PFSK-1 (cell line): Measurements from ENCODE around the gene NMRAL1.

ENCODE experiments used
- FOXP2 ChIP-seq: optimal IDR thresholded peaks from 2 replicates; pipeline ENCODE3; 2011; ENCODE audit warnings: borderline replicate concordance, control low read depth, inconsistent platforms; ENCODE audit not compliant: insufficient read depth; ENCODE audit errors: extremely low read length, extremely low read depth
- POLR2AphosphoS5 ChIP-seq: IDR thresholded peaks from 2 replicates; pipeline ENCODE4 v1.6.1; 2012; ENCODE audit warnings: low read depth, mild to moderate bottlenecking, control low read depth, low read length, moderate library complexity
- REST ChIP-seq, 2 experiments: IDR thresholded peaks; 2 replicates each; pipeline versions ENCODE4 v1.6.1 to v1.8.0; 2011 to 2012; ENCODE audit warnings: low read depth in 2 of 2, low read length in 2 of 2, control low read depth in 1 of 2, inconsistent platforms in 1 of 2, mild to moderate bottlenecking in 1 of 2, moderate library complexity in 1 of 2; ENCODE audit not compliant: insufficient read depth in 1 of 2
- SIN3A ChIP-seq: IDR thresholded peaks from 2 replicates; pipeline ENCODE4 v1.6.1; 2012; ENCODE audit warnings: mild to moderate bottlenecking, low read length, moderate library complexity, borderline replicate concordance; ENCODE audit not compliant: insufficient read depth
- TAF1 ChIP-seq: IDR thresholded peaks from 2 replicates; pipeline ENCODE4 v1.6.1; 2012; ENCODE audit warnings: low read length, control low read depth, borderline replicate concordance; ENCODE audit not compliant: insufficient read depth

NMRAL1 gene

GRCh38 chr16:4486126-4486893 lies 11.9 kb upstream of the NMRAL1 start:
- TF ChIP-seq FOXP2 (no peak), POLR2AphosphoS5 (no peak), REST (IDR thresholded peaks at IDR 0.05; ENCODE audit: insufficient read depth in 1 of 2, low read depth in 2 of 2, low read length in 2 of 2) (no peak), TAF1 (no peak), SIN3A (no peak)

GRCh38 chr16:4481963-4482362 lies 7.5 kb upstream of the NMRAL1 start:
- TF ChIP-seq SIN3A (no peak), FOXP2 (no peak), TAF1 (no peak), POLR2AphosphoS5 (no peak), REST (IDR thresholded peaks at IDR 0.05; ENCODE audit: insufficient read depth in 1 of 2, low read depth in 2 of 2, low read length in 2 of 2) (no peak)

GRCh38 chr16:4481526-4481925 lies 7.1 kb upstream of the NMRAL1 start:
- TF ChIP-seq POLR2AphosphoS5, result no peak
- TF ChIP-seq TAF1, result no peak
- no peak for TF ChIP-seq FOXP2
- TF ChIP-seq SIN3A, result no peak
- no peak for TF ChIP-seq REST (IDR thresholded peaks at IDR 0.05; ENCODE audit: insufficient read depth in 1 of 2, low read depth in 2 of 2, low read length in 2 of 2)

- TF ChIP-seq POLR2AphosphoS5 (no peak), REST (IDR thresholded peaks at IDR 0.05; ENCODE audit: insufficient read depth in 1 of 2, low read depth in 2 of 2, low read length in 2 of 2) (no peak), SIN3A (no peak), TAF1 (no peak), FOXP2 (no peak)
These were observed 3.5 kb upstream of the NMRAL1 start for GRCh38 chr16:4477966-4478365.
